GM18909 (cell line): Measurements from ENCODE around the gene LBR.

ENCODE experiments used
- ATAC-seq: cut with Tn5 transposase; IDR thresholded peaks from one replicate; pipeline ENCODE4 v1.9.1; 2021; ENCODE audit warnings: mild to moderate bottlenecking; ENCODE audit not compliant: unreplicated experiment, poor library complexity

The LBR gene

GRCh38 chr1:225464851-225465792 lies 37.3 kb upstream of the LBR start:
- ATAC-seq = no peak

DNA sequence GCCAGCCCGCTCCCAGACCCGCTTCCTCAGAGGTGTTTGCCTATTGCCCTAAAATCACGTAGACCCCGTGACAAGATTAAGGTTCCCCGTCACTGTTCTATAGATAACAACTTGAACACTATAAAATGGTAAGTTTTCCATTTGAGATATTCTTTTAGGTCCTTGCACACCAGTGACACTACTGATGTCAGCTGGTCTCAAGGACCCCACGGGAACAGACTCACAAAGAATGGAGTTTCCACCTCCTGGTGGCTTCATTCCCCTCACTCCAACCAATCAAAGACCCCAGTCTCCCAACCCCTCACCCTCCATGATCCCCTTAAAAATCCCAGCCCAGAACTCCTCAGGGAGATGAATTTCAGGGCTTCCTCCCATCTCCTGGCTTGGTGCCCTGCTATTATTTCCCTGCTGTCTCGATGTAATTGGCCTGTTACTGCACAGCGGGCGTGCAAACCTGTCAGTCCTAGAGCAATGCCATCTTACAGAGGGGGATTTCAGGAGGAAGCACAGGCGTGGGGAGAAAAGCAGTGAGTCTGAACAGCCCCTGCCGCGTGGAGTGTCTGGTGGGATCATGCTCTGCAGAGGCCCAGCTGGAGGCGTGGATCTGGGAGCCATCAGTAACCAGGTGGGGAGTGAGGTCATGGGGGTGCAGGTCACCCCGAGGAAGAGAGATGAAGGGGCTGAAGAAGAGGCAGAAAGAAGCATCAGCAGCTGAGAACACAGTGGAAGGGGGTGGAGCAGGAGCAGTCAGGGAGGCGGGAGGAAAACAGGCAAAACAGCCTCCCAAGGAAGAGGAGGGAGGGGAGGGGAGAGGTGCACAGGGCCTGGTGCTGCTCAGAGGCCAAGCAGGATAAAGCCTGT lies 35.1 kb upstream of the LBR start:
- ATAC-seq = no peak

- no peak for ATAC-seq
These were observed 34.5 kb upstream of the LBR start for GRCh38 chr1:225462429-225462713.

DNA sequence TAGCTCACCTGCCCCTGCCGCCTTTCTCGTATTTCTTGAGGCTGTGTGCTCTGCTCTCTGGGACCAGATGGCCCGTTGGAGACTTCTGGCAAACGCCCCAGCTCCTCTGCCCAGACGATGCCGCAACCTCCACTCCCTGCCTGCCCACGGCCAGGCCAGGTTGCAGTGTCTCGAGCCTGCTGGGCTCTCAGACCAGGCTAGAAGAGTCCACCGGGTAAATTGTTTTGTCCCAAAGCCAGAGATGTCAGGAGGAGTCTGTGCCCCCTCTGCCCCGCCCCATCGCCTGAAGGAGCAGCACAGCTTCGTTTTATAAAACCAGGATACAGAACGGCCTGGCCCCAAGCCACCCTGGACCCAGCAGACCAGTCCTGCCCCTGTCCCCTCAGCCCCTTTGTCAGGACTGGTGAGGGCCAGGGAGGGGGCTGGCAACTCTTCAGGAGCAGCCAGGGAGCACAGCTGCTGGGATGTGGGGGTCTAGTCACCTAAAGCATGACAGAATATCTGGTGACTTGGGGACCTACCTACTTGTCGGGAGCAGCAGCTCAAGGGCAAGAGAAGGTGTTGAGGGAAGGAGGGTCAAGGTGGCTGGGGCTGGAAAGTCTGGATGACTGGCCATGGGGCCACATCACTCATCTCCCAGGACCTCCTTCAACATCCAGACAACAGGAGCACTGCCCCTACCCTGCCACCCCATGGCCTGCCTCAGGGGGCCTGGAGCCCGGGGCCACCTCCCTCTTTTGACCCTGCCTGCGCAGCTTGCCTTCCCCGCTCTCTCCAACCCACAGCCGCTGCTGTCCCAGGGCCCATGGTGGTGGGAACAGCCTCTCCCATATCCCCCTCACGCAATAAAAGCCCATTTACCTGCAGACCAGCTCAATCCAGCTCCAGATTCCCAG lies 33.9 kb upstream of the LBR start:
- no peak for ATAC-seq

GRCh38 chr1:225460737-225461532 lies 33.1 kb upstream of the LBR start:
- ATAC-seq = no peak

DNA sequence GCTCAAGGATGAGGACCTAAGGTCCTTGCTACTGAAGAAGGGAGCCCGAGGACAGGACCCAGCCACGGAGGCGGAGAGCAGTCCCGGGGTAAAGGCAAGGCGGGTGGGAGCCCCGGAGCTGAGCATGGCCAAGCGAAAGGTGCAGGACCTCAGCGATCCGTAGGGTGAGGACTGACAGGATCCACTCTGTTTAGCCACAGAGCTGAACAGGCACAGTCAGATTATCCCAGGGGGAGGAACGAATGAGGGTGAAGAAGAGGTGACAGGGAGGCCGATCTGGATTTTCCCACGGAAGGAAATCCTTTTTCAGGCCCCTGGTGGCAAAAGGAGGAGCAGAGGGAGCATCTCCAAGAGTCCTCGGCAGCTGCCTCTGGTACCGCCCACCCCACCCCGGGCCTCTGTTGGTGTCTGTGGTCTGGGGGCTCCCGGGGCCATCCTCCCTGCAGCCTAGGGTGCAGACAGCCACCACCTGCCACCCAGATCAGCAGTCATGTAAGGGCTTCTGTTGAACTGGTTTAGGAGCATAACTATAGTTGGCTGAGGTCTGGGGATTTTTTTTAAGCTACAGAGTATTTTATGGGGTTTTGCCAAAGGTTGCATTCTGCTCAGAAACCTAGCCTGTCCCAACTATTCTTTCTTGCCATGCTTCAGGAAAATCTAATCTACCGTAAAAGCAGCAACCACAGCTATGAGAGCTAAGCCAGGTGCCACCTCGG lies 32.3 kb upstream of the LBR start:
- ATAC-seq = no peak

DNA sequence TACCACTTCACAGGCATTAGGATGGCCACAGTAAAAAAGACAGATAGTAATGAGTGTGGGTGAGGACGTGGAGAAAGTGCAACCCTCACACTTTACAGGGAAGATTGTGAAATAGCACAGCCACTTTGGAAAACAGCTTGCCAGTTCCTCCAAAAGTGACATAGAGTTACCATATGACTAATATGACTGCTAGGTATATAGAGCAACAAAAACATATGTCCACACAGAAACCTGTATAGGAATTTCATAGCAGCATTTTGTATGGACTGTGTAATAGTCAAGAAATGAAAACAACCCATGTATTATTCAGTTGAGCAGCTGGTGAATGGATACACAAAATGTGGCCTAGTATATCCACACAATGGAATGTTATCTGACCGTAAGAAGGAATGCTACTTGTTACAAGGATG lies 30.4 kb upstream of the LBR start:
- no peak for ATAC-seq

DNA sequence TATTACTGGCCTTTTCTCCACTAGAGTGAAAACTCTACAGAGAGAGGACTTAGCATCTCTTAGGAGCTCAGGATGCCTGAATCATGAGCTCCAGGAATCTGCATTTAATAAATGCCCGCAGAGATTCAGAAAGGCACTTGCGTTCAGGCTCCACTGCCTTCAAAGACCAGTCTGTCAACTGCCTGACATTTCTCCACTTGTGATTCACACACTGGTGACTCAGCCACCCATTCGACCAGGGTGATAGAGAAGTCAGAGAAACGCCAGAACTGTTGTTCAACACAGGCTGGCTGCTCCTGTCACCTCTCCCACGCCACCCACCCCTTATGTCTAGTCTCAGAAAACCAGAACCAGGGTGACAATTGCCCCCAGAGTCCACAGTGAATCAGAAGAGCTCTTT lies 26.9 kb upstream of the LBR start:
- no peak for ATAC-seq

GRCh38 chr1:225453797-225454648 lies 26.2 kb upstream of the LBR start:
- ATAC-seq = no peak

DNA sequence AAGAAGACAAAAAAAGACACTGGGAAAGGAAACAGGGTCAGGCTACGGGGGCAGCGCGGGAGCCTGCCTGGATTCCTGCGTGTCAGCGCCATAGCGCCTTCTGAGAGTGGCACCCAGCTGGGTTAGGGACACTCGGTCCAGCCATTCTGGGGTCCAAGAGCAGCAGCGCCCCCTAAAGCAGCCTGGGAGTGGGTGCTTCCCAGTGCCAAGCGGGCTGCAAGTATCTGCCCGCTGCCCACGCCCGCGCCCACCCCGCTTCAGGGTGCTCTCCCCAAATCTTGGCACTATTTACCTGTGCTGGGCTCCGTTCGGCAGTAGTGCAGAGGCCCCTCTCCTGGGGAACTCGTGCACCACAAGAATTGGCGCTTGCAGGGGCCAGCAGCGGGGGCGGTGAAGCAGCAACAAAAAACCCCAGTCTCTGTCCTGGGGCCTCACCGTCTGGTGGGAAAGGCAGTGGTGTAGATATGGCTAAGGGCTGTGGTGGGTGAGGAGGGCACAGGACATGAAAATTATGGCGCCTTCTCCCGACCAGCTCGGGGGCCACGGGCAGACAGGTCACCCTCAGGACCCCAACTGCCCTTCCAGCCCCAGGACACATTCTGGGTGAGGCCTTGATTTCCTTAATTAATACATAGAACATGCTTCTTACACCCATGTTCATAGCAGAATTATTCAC lies 24.1 kb upstream of the LBR start:
- ATAC-seq = no peak

DNA sequence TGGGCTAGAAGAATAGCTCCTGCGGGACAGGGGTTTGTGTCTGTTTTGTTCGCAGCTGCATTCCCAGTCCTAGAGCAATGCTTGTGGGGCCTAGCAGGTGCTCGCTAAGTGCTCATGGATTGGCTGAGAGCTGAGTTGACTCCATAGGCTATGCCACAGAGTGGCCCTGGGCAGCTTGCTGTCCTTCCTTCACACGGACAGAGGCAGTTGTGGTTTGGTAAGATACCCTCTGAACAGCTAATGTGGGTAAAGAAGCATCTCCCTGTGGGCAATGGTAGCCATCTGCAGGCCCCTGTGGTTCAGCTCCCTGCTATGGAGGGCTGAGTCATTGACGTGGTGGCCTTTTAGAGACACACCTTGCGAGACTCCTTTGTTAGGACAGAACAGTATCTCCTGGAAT lies 23.5 kb upstream of the LBR start:
- ATAC-seq = no peak

DNA sequence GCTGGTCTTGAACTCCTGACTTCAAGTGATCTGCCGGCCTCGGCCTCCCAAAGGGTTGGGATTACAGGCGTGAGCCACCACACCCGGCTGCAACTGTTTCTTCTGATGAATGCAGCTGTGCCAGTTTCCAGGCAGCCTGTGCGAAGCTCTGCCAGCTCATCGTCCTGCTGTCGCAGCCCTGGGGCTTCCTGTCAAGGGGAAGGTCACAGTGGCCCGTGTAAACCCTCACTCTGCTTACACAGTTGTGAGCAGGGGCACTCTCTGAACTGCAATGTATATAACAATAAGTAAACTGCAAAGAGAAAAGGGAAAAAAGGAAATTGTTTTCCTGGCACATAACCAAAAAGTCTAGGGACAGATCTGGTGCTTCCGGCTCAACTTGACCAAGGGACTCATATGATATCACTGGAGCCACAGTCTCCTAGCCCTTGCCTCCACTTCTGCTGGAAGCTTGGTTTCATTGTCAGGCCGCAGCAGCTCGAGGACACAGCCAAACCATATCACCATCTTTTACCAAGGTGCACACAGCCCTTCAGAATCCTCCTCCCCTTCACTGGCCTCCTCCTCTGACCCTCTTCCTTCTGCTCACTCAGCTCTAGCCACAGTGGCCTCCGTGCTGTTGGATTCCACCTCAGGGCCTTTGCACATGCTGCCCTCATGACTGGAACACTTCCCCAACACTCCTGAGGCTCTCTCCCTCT lies 22.8 kb upstream of the LBR start:
- no peak for ATAC-seq

DNA sequence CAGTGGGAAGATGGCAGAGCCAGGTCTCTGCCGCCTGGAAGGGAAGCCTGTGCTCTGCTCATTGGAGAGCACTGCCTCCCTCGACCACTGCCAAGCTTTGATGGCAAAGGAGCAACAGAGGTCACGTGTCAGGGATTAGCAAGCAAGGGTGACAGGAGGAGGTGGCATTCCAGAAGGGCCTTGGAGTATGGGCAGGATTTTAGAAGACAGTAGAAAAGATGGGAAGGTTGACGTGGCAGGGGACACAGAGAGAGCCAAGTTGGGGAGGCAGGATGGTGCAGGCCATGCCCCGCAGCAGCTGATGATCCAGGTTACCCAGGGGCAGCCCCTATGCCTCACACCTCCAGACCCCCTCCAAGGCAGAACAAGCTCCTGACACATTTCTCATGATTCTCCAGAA lies 21.9 kb upstream of the LBR start:
- ATAC-seq = no peak

- no peak for ATAC-seq
These were observed 21.4 kb upstream of the LBR start for GRCh38 chr1:225449261-225449660.

DNA sequence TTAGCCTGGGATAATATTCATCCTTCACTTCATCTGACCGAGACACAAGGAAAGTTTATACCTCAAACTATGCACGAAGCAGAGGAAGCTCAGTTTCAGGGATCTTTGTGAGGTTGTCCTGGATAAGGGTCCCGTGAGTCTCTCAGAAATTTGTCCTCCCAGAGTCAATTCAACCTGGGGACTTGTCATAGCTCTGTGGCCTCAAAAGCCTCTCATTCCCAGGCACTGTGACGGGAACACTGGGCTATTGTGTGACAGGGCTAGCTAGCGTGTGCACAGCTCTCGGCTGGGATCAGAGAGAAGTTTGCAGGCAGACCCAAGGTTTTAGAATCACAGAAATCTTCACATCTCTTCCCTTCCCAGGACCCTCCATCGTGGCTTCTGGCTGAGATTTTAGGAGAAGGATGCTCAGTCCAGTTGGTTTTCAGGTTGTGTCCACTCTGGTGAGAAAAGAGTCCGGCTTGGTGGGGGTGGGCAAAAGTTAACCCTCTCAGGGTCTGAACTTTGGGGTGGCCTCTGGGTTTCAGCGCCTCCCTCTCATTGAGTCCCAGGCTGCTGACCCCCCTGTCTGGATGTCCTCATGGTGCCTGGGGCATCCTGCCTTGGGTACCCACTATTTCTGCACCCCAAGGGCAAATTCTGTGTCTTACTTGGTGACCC lies 20.4 kb upstream of the LBR start:
- no peak for ATAC-seq

- ATAC-seq = no peak
These were observed 19.8 kb upstream of the LBR start for GRCh38 chr1:225447650-225448089.
